SJSA1 (cell line): ENCODE results near the gene DGKI. TPM values are rescaled to one million over a fixed set of nuclear protein-coding genes. Genes with fewer than 3 reads are reported as not detected.

ENCODE experiments used
- DNase-seq, 2 experiments: peaks; one replicate each; pipeline ENCODE4 v3.0.0-alpha.2; 2015 to 2020; ENCODE audit warnings: low spot score in 2 of 2, low read depth in 1 of 2
- H3K27ac ChIP-seq: fragments of 250-450 bp; sonication (Bioruptor Pico); 2 replicates; pipeline ENCODE4 v1.5.1; 2020; ENCODE audit warnings: mild to moderate bottlenecking, moderate library complexity
- H3K27me3 ChIP-seq: fragments of 250-450 bp; sonication (Bioruptor Pico); replicated peaks from 2 replicates; pipeline ENCODE4 v1.5.1; 2020; ENCODE audit warnings: mild to moderate bottlenecking, moderate library complexity
- H3K36me3 ChIP-seq: fragments of 250-450 bp; sonication (Bioruptor Pico); 2 replicates; pipeline ENCODE4 v1.5.1; 2020; ENCODE audit warnings: mild to moderate bottlenecking
- H3K4me1 ChIP-seq: fragments of 250-450 bp; sonication (Bioruptor Pico); replicated peaks from 2 replicates; pipeline ENCODE4 v1.6.1; 2021; ENCODE audit warnings: mild to moderate bottlenecking
- H3K4me3 ChIP-seq: fragments of 250-450 bp; sonication (Bioruptor Pico); 2 replicates; pipeline ENCODE4 v1.5.1; 2020; ENCODE audit warnings: mild to moderate bottlenecking
- H3K9me3 ChIP-seq: fragments of 250-450 bp; sonication (Bioruptor Pico); replicated peaks from 2 replicates; pipeline ENCODE4 v1.5.1; 2020; ENCODE audit warnings: mild to moderate bottlenecking
- total RNA-seq: library from RNA; depleted of rRNA; stranded (reverse); fragments of >200 nt; shearing (Covaris generic); gene quantifications from 2 replicates; pipeline ENCODE4 v1.2.3, GENCODE V29; 2014

The DGKI gene
- total RNA-seq, 1 experiment from 2014 or later, result 1.6 TPM

DNA sequence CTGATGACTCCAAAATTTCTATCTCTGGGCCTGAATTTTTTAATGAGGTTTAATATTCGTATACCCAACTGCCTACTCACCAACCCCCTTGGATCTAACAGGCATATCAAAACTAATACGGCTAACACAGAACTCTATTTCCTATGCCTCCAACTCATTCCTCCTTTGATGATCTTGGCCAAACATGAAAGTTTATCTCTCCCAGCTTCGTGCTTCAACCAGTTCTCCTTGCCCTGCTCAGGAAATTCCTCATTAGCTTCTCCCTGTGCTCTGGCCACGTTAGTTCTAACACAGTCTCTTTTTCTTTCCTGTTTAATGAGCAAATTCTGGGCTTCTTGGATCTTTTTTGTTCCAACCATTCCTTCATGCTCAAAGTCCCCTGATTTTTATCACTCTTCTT is 364.3 kb downstream of the DGKI start:
- H3K27me3 ChIP-seq, result no peaks in the 10 kb centered on the region
- H3K36me3 ChIP-seq, result no peaks in the 10 kb centered on the region
- H3K4me1 ChIP-seq, result no peaks in the 10 kb centered on the region
- H3K4me3 ChIP-seq, result no peak overlapping the region
- DNase-seq, result no peak
- no peaks in the 10 kb centered on the region for H3K9me3 ChIP-seq
- no peak overlapping the region for H3K27ac ChIP-seq

DNA sequence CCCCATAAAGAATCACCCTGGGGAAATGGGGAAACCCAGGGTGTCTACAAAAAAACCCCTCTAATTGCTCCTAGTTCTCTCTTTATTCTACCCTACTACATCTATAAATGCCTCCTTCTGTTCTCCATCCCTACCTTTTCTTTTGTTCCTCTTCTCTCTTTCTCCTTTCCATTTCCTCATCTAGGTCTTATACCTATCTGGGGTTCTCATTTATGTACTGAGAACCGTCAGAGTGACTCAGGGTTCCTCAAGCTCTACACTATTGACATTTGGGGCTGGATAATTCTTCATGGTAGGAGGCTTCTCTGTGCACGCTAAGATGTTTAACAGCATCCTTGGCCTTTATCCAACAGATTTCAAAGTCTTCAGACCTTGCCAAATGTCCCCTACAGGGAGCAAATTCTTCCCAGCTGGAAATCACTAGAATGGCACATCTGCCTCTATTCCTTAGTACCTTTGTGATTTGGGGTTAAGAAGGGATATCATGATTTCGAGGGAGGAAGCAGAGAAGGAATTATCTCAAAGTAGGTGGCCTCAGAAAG is 365.9 kb downstream of the DGKI start:
- no peaks in the 10 kb centered on the region for H3K4me1 ChIP-seq
- no peak for DNase-seq

DNA sequence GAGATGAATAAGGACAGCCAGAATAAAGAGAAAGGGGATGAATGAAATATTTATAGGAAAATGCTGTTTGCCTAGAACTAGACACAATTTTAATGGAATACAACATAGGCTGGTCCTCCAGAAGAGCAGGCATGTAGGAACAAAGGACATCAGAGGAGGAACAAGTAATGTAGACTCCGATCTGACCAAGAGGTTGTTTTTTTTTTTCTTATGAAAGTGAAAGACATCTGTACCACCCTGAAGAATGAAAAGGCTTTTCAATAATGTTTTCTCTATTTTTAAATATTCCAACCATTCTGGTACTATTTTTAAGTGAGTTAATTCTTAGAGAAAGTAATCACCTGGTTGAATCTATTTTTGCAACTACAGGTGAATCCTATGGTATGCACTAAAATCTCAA is 366.4 kb downstream of the DGKI start:
- Histone ChIP-seq H3K9me3 (no peaks in the 10 kb centered on the region), H3K27me3 (no peaks in the 10 kb centered on the region), H3K4me3 (no peak overlapping the region), H3K4me1 (no peaks in the 10 kb centered on the region), H3K27ac (no peak overlapping the region), H3K36me3 (no peaks in the 10 kb centered on the region)
- no peak for DNase-seq

More for the DNA sequence above, 365.9 kb downstream of the DGKI start:
- no peaks in the 10 kb centered on the region for H3K27me3 ChIP-seq
- no peak overlapping the region for H3K4me3 ChIP-seq
- no peaks in the 10 kb centered on the region for H3K9me3 ChIP-seq
- H3K36me3 ChIP-seq, result no peaks in the 10 kb centered on the region
- H3K27ac ChIP-seq, result no peak overlapping the region

DNA sequence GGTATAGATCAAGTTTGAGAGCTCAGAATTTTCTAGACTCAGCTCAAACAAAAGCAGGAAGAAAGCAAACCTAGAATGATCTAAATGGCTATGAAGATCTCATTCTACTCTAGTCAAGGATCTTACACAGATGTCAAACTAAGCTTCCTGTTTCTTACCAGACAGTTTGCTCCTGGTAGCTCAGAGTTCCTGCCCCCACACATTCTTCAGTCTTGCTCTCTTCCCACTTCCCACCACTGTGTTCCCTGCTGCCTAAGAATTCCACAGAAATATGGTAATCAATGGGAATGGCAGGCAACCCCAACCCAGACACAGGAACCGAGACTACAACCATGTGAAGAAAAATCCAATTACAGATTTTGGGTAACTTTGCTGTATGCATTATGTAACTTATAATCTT is 369.8 kb downstream of the DGKI start:
- no peaks in the 10 kb centered on the region for H3K9me3 ChIP-seq
- no peak for DNase-seq
- H3K27ac ChIP-seq, result no peak overlapping the region
- no peaks in the 10 kb centered on the region for H3K27me3 ChIP-seq
- H3K36me3 ChIP-seq, result no peaks in the 10 kb centered on the region
- H3K4me3 ChIP-seq, result no peak overlapping the region
- no peaks in the 10 kb centered on the region for H3K4me1 ChIP-seq

DNA sequence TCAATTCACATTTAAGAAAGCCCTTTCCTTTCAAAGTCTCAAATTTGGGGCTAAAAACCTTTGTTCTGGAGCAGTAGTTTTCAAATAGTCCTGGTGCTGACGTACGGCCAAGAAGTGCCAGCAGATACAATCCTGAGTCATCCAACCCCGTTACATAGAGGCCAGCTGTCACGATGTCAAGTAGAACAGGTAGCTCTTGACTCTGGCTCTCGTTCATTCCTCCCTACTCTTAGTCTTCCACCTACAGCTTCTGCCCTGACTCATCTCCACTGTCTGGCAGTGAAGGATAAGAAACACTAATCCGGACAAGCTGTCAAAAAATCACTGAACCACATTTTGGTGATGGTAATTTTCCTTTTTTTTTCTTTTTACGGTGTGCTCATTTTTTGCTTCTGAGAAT is 370.8 kb downstream of the DGKI start:
- Histone ChIP-seq H3K27me3 (no peaks in the 10 kb centered on the region), H3K9me3 (no peaks in the 10 kb centered on the region), H3K4me1 (no peaks in the 10 kb centered on the region), H3K36me3 (no peaks in the 10 kb centered on the region), H3K4me3 (no peak overlapping the region), H3K27ac (no peak overlapping the region)
- no peak for DNase-seq

DNA sequence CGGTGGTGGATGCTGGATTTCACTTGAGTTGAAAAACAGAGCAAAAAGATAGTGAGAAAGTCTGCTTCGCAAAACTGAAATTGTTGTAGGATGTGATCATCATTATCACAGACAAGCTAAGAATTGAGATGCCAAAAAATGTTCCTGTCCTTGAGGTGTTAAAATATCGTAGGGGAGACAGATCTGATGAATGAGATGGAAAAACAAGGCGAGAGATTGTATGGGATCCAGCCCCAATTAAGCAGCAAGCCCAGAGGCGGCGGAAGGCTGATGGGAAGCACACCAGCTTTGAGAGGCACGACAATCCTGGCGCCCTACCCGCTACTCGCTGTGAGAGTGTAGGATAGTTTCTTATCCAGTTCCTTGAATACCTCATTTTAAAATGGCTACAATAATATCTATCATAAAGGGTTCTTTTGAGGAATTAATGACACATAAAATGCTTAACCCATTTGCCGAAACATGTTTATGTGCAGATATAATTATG is 372.2 kb downstream of the DGKI start:
- Histone ChIP-seq H3K4me3 (no peak overlapping the region), H3K9me3 (no peaks in the 10 kb centered on the region), H3K4me1 (no peaks in the 10 kb centered on the region), H3K27me3 (no peaks in the 10 kb centered on the region), H3K36me3 (no peaks in the 10 kb centered on the region), H3K27ac (no peak overlapping the region)
- no peak for DNase-seq

DNA sequence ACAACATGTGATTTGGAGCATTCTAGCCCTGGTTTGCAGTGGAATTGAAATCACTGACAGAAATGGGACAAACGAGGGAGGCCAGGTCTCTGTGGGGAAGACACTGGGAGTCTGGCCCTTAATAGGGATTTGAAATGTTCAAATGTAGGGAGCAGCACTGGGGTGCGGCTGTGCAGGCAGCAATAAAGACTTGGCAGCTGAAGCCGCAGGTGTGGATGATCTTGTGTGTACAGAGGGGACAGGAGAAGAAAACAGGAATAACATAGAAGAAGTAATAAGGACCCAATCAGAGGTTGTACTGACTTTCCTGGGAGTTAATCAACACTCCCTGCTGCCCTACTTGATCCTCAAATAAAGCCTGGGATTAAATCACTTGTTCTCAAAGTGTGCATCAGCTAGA is 375.6 kb downstream of the DGKI start:
- no peaks in the 10 kb centered on the region for H3K9me3 ChIP-seq
- H3K36me3 ChIP-seq, result no peaks in the 10 kb centered on the region
- DNase-seq, result no peak
- H3K27me3 ChIP-seq, result no peaks in the 10 kb centered on the region
- H3K4me1 ChIP-seq, result no peaks in the 10 kb centered on the region
- no peak overlapping the region for H3K27ac ChIP-seq
- no peak overlapping the region for H3K4me3 ChIP-seq

DNA sequence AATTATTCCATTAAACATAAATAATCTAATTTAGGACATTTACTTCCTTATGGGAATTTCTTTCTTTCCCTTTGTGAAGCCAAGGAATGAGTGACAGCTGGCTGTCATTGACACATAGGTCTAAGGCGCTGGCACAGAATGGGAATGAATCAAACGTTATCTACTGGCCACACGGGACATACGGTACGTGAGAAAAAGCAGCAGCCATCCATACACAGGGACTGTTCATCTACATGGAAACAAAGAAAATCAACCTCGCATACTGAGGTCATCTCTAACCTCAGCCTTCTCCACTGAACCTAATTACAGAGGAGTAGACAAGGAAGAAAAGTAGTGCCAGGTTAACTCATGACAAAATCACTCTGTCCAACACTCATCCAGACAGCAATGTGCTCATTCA is 376.9 kb downstream of the DGKI start:
- Histone ChIP-seq H3K36me3 (no peaks in the 10 kb centered on the region), H3K27ac (no peak overlapping the region), H3K9me3 (no peaks in the 10 kb centered on the region), H3K27me3 (no peaks in the 10 kb centered on the region), H3K4me3 (no peak overlapping the region), H3K4me1 (no peaks in the 10 kb centered on the region)
- no peak for DNase-seq

DNA sequence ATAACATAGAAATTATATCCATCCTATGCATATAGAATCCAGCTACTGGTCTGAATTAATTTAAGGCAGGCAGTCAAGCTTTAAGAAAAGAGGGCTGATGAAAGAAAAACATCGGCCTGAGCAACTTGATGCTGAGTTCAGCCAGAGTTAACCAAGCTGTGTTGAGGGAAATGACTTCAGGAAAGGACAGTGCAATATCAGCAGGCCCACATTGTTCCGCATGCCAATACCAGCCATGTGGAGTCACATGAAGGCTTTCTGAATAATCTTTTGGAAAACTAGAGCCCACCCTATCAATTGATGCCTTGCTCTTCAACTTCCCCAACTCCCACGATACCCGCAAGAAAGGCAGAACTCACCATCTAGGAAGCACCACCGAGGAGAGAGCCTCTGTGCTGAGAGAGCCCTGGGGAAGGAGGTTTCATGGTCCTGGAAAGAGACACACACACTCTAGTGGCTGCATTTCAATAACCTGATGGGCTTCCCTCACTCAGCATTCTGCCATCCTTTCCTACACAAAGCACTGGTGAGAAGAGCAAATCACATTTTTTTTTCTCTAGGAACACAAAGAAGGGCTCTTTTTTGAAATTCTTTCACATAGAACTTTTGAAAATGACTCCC is 377.5 kb downstream of the DGKI start:
- DNase-seq, result no peak
- Histone ChIP-seq H3K36me3 (no peaks in the 10 kb centered on the region), H3K4me1 (no peaks in the 10 kb centered on the region), H3K27ac (no peak overlapping the region), H3K27me3 (no peaks in the 10 kb centered on the region), H3K4me3 (no peak overlapping the region), H3K9me3 (no peaks in the 10 kb centered on the region)

DNA sequence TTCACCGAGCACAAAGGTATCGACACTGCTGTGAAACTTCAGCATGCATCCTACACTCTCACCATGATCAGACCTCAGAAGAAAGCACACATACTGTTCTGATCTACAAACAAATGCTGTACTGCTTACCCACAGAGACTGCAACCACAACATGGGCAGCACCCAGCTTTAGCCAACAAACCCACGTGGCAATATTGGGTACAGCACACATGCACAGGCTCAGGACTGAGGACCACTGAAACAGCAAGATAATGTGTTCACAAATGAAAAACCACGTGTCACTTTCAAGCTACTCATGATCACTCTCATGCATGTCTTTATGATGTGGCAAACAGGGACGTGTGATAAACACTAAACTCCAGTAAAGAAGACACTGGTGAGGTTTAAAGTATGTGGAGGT is 383.9 kb downstream of the DGKI start:
- Histone ChIP-seq H3K4me1 (peaks cover 5% of the 10 kb centered on the region), H3K36me3 (no peaks in the 10 kb centered on the region), H3K27me3 (no peaks in the 10 kb centered on the region), H3K4me3 (no peak overlapping the region), H3K27ac (no peak overlapping the region), H3K9me3 (no peaks in the 10 kb centered on the region)
- no peak for DNase-seq

DNA sequence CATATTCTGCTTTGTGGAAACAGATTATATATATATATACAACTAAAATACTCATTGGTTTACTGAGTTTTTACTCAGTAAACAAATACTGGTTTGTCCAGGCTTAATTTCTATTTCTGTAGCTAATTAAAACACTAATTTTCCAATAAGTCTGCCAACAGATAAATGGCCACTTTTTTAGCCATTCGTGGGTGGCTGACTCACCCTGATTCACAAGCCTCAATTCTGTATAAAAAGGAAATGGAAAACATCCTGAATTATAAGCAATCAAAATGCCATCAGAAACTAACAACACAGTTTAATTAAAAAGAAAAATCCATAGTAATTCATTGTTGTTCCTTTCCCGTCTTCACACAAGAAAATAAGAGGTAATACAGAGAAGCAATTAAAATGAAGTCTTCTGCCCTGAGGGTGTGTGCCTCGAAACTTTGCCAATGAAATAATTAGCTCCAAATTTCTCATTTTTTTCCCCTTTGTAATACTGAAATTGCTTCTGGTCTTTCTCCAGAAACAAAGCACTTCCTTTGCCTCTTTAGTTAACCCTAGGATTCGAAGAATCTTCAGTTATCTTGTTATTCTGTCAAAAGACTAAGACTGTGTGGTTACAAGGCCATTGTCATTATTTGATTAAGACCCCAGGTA is 384.6 kb downstream of the DGKI start:
- DNase-seq, result no peak
- H3K9me3 ChIP-seq, result no peaks in the 10 kb centered on the region
- no peak overlapping the region for H3K27ac ChIP-seq
- H3K4me1 ChIP-seq, result peaks cover 5% of the 10 kb centered on the region
- H3K4me3 ChIP-seq, result no peak overlapping the region
- H3K27me3 ChIP-seq, result no peaks in the 10 kb centered on the region
- no peaks in the 10 kb centered on the region for H3K36me3 ChIP-seq

DNA sequence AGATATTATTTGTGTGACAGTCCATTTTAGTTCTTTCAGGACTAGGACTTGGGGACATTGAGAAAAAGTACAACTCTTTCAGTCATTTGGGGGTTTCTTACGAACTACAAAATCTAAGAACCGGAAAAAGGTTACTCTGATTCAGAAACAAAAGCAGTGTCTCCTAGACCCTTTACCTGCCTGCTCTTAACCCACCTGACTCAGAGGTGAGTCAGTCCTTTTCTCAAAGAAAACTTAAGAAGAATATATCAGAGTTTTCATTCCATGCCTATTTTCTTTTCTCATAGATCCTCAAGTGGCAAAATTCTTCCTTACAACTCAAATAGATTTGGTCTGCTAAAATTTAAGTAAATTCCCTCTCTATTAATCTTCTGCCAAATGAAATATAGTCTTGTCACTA is 388.4 kb downstream of the DGKI start:
- Histone ChIP-seq H3K9me3 (no peaks in the 10 kb centered on the region), H3K4me1 (peaks cover 5% of the 10 kb centered on the region), H3K27me3 (no peaks in the 10 kb centered on the region), H3K4me3 (no peak overlapping the region), H3K27ac (no peak overlapping the region), H3K36me3 (no peaks in the 10 kb centered on the region)
- no peak for DNase-seq

DNA sequence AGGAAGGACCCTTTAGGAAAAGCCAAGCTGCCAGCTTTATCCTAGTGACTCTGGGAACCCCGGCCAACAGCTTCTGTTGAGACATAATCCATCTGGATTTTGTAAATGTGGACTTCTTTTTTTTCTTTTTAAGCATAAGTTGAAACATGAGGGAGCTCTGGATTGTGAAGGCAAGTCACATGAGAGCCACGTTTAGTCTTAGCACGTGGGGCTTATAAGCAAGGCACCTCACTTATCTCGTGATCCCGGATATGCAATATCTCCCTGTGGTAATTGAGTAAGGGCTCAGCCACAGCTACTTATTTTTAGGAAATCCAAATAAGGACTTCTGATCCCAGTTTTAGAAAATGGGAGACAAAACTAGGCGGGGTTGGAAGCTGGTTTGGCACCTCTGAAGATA is 392.0 kb downstream of the DGKI start:
- Histone ChIP-seq H3K27ac (no peak overlapping the region), H3K9me3 (no peaks in the 10 kb centered on the region), H3K4me1 (no peaks in the 10 kb centered on the region), H3K27me3 (no peaks in the 10 kb centered on the region), H3K4me3 (no peak overlapping the region), H3K36me3 (no peaks in the 10 kb centered on the region)
- DNase-seq, result no peak

DNA sequence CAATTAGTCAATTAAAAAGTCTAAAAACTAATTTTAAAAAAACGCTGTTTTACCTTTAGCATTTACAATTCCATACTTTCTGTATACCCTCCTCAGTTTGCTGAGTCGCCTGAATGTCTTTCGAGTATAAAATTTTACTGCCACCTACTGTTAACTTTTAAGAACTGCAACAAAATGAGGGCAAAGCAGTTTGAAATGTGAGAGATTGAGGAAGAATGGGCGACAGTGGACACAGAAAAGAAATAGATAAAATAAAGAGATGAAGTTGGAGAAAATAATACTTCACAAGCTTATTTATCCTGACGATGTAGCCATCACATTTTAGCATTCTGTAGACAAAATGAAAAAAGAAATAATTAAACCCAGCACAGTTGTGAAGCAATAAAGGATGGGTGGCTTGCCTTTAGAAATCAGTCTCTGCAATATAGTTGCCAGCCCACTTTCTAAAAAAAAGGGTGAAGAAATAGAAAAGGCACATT is 392.5 kb downstream of the DGKI start:
- Histone ChIP-seq H3K27me3 (no peaks in the 10 kb centered on the region), H3K4me1 (no peaks in the 10 kb centered on the region), H3K9me3 (no peaks in the 10 kb centered on the region), H3K4me3 (no peak overlapping the region), H3K36me3 (no peaks in the 10 kb centered on the region), H3K27ac (no peak overlapping the region)
- DNase-seq, result peak in 1 of 2 experiments; percentile 53
